ENCODE measurements around the gene SLC12A2.
A peak's percentile ranks its signal among the peaks of the same experiment; 100 is the strongest.

The SLC12A2 gene

DNA sequence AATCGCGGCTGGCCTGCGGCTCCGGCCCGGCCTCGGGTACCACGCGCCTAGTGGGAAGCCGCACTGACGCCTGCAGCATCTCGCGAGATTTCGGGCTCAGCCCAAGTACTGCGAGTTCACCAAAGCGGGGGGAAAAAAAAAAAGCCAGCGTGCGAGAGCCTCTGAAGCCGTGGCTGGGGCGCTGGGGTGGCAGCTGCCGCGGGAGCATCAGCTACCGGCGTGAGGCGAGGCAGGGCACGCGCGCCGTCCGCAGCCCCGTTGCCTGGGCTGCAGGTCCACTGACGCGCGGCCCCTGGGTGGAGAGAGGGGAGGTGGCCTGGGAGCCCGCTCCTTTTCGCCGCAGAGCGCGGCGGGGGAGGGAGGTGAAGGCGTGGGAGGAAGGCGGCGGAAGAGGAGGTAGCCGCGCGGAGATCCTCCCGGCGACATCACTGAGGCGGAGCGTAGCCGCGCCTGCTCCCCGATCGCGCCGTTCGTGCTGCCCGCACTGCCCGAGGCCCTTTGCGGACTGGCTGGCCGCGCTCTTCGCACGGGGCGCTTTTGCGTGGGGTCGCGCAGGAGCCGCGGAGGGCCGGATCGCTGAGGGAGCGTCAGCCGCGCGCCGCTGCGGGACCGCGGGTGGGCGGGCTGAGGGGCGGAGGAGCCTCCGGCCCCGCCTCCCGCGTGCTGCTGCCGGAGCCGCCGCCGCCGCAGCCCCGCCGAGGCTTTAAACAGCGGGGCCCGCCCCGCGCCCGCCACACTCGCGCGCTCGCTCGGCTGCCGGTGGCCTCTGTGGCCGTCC is at the start of gene SLC12A2:
Gene SLC12A2 (plus strand): TSS at position 734 of the 778 bp plus-strand sequence. CDS start 189 bp downstream, outside the sequence.
- DNase-seq (ENCODE audit: low read depth), result peak; percentile 84
- peak within 1 kb of the TSS; percentile 83 for H3K4me3 ChIP-seq (ENCODE audit: low read length)
- TF ChIP-seq, protein P1, sequence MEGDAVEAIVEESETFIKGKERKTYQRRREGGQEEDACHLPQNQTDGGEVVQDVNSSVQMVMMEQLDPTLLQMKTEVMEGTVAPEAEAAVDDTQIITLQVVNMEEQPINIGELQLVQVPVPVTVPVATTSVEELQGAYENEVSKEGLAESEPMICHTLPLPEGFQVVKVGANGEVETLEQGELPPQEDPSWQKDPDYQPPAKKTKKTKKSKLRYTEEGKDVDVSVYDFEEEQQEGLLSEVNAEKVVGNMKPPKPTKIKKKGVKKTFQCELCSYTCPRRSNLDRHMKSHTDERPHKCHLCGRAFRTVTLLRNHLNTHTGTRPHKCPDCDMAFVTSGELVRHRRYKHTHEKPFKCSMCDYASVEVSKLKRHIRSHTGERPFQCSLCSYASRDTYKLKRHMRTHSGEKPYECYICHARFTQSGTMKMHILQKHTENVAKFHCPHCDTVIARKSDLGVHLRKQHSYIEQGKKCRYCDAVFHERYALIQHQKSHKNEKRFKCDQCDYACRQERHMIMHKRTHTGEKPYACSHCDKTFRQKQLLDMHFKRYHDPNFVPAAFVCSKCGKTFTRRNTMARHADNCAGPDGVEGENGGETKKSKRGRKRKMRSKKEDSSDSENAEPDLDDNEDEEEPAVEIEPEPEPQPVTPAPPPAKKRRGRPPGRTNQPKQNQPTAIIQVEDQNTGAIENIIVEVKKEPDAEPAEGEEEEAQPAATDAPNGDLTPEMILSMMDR (conservative IDR thresholded peaks at IDR 0.05; ENCODE audit: low read depth, low read length), result no peak

DNA sequence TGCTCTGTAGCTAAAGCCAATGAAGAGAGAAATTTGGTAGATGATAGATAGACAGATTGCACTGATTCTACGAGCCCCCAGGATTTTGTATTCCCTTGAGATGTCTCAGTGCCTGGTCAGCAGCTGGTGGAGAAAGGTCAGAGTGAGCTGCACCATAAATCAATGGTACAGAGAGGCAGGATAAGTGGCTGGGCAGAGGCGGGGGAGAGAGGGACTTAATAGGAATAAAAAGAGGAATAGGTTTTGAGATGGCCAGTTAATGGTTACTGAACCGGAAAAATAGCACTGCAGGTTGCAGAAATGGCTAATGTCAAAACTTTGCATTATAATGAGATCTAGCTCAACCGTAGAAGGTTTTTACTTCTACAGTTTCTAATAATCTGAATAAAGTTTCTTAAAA is 47.9 kb upstream of the SLC12A2 start:
- no peak for DNase-seq (ENCODE audit: low read depth)
- TF ChIP-seq, protein P1 (conservative IDR thresholded peaks at IDR 0.05; ENCODE audit: low read depth, low read length), result no peak
- no peak overlapping the region for H3K4me3 ChIP-seq (ENCODE audit: low read length)

DNA sequence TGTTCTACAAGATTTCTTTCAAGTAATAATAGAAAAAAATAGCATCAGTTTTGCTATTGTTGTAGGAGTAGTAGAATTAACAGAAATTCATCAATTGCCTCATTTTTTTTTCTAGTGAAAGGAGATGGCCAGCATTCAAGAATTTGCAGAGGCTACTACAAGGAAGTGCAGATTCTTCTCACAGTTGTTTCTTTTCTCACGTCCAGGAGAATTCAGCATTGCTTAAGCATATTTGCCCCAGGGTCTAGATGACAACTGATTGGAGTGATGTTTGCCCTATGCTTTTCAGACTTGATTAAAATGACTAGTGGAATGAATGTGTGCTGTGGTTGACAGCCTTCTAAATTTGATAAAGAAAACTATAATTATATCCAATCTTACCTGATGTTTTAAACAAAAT is 46.6 kb upstream of the SLC12A2 start:
- no peak for DNase-seq (ENCODE audit: low read depth)

DNA sequence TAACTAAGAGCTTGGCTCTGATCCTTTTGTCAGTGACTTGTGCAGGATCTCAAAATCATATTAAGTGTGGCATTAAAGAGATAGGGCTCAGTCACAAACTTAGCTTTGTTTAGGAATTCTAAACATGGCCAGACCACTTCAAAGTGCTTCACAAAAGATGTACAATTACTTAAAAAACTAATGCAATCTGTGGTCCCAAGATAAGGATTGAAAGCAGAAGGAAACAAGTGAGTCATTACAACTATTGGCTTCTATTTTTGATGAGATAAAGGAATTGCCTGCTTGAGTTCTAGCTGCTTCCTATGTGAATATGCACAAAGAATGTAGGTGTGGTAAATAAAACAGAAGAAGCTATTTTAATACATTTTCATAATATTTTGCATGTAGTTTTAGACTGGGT is 44.9 kb upstream of the SLC12A2 start:
- no peak overlapping the region for H3K4me3 ChIP-seq (ENCODE audit: low read length)
- DNase-seq (ENCODE audit: low read depth), result peak; percentile 38
- TF ChIP-seq, protein P1 (conservative IDR thresholded peaks at IDR 0.05; ENCODE audit: low read depth, low read length), result no peak

More for the DNA sequence above, 46.6 kb upstream of the SLC12A2 start:
- H3K4me3 ChIP-seq (ENCODE audit: low read length), result no peak overlapping the region
- TF ChIP-seq, protein P1 (conservative IDR thresholded peaks at IDR 0.05; ENCODE audit: low read depth, low read length), result no peak

DNA sequence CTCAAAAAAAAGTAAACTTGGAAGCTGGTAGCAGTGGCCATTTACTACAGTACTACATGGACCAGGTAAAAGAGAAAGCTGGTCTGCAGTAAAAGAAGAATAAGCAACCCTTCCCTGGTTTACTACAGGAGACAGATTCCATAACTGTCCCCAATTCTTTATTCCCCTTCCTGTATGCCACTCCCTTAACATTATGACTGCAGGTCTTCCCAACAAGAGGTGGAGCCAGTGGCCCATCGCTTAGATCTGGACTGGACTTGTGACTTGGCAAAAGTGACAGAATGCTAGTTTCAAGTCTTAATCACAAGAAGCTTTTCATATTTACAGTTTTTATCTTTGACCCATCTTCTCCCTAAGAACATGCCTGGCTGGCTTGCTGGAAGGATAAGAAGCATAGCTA is 42.6 kb upstream of the SLC12A2 start:
- TF ChIP-seq, protein P1 (conservative IDR thresholded peaks at IDR 0.05; ENCODE audit: low read depth, low read length), result no peak
- no peak for DNase-seq (ENCODE audit: low read depth)
- H3K4me3 ChIP-seq (ENCODE audit: low read length), result no peak overlapping the region

DNA sequence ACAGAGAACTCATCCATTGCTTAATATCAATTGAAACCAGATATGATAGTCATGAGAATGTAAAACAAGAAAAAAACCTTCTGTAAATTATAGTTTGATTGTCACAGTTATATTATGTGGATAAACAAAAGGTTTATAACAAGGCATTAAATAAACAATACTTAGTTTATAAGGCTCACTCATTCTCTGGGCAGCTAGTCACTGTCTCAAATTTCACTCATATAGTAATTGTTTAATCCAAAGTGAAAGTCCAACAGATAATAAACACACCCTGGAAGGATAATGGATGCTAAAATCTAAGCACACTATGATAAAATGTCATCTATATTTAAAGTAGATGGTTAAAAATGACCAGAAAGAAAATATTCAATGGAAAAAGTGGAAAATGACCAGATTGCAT is 30.8 kb upstream of the SLC12A2 start:
- no peak for DNase-seq (ENCODE audit: low read depth)
- TF ChIP-seq, protein P1 (conservative IDR thresholded peaks at IDR 0.05; ENCODE audit: low read depth, low read length), result no peak
- H3K4me3 ChIP-seq (ENCODE audit: low read length), result no peak overlapping the region
